Measurements from ENCODE around the gene AMD1. TPM values are rescaled to one million over a fixed set of nuclear protein-coding genes. Genes with fewer than 3 reads are reported as not detected.
A peak's percentile ranks its signal among the peaks of the same experiment; 100 is the strongest.

The AMD1 gene
- total RNA-seq (2014; rRNA removed; shearing (Covaris generic)) (64.2 and 74.3 TPM in 2 replicates), total RNA-seq (2022) (76.9 and 90.0 TPM in 2 replicates), Bru-seq, nascent RNA (percentile 97 among the genes with signal in this experiment), BruChase-seq, experiment 1, labeled RNA remaining after a 6-hour chase (percentile 94 among the genes with signal in this experiment), BruChase-seq, experiment 2, labeled RNA remaining after a 2-hour chase (percentile 98 among the genes with signal in this experiment)
- long read RNA-seq, transcript AMD1-202 (8 exons, 1,605 nt): minor isoform, 6 of 147 reads
- long read RNA-seq, transcript AMD1-204 (9 exons, 3,438 nt): major isoform, 122 of 147 reads
- long read RNA-seq, partial matches to known transcripts: 2 of 147 reads
- long read RNA-seq, other reads (novel, unspliced or antisense): 16 of 147 reads

DNA sequence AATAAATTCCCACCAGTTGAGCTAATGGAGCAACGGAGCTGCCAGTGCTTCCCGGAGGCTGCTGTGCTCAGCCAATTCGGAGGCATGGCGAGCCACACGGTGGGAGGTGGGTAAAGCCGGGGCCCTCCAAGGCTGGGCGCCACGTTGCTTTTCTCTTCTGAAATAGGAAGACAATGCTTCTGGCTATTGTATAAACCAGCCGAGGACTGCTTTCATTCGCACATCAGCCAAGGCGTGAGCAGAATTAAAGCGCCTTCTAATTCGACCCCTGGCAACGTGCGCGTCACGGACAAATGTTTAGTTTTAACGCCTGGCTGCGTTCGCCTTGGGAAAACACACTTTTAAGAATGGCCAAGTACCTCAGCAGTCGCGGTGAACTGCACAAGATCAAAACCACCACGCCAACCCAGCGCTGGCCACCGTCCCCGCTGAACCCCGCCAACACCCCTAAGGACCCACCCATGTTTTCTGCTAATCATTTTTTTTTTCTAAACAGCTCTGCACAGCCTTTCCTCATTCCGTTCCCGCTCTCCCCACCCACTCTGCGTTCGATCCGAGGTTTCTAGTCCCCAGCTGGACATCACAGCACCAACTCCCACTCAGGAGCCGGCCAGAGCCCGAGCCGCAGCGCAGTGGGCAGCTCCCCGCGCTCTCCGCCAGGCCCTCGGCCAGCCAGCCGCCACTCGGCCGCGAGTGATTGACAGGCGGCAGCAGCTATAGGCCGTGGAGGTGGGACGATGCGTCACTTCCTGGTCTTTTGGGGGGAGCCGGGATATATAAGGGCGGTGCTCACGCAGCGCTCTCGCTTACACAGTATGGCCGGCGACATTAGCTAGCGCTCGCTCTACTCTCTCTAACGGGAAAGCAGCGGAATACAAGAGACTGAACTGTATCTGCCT lies at the start of gene AMD1:
Gene AMD1, plus strand, starts transcription at position 805 of the 899 bp plus-strand sequence. CDS start 321 bp downstream, outside the sequence.
- TF ChIP-seq, protein P1, sequence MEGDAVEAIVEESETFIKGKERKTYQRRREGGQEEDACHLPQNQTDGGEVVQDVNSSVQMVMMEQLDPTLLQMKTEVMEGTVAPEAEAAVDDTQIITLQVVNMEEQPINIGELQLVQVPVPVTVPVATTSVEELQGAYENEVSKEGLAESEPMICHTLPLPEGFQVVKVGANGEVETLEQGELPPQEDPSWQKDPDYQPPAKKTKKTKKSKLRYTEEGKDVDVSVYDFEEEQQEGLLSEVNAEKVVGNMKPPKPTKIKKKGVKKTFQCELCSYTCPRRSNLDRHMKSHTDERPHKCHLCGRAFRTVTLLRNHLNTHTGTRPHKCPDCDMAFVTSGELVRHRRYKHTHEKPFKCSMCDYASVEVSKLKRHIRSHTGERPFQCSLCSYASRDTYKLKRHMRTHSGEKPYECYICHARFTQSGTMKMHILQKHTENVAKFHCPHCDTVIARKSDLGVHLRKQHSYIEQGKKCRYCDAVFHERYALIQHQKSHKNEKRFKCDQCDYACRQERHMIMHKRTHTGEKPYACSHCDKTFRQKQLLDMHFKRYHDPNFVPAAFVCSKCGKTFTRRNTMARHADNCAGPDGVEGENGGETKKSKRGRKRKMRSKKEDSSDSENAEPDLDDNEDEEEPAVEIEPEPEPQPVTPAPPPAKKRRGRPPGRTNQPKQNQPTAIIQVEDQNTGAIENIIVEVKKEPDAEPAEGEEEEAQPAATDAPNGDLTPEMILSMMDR (conservative IDR thresholded peaks at IDR 0.05; ENCODE audit: low read length): no peak
- TF ChIP-seq EZH2phosphoT487 (IDR thresholded peaks at IDR 0.05; ENCODE audit: borderline replicate concordance, low read depth, low read length): no peak
- TSS peak; percentile 83 for BruUV-seq (replicated peaks)
- intact Hi-C loops (cut with micrococcal nuclease; ENCODE audit: unreplicated experiment): loop anchor here (1.0 to 10.0 kb wide), 4 partner anchors 59 to 689 kb away; partner anchors contain the start of genes CDC40, CDK19, GTF3C6 and REV3L

DNA sequence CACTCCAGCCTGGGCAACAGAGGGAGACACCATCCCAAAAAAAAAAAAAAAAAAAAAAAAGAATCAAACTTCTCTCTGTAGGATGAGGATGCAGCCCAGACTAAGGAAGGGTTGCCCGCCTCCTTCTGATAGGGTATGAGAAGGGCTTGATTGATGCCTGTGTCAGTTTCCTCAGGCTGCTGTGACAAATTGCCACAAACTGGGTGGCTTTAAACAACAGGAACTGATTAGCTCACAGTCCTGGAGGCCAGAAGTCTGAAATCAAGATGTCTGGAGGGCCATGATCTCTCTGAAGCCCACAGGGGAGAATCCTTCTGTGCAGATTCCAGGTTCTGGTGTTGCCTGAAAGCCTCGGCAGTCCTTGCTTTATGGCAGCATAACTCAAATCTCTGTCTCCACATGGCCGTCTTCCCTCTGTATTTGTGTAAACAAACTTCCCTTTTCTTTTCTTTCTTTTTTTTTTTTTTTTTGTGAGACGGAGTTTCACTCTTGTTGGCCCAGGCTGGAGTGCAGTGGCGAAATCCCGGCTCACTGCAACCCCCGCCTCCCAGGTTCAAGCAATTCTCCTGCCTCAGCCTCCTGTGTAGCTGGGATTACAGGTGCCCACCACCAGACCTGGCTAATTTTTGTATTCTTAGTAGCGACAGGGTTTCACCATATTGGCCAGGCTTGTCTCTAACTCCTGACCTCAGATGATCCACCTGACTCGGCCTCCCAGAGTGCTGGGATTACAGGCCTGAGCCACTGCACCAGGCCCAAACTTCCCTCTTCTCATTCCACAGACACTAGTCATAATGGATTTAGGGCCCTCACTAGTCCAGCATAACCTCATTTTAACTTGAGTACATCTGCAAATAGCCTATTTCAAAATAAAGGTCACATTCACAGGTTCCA lies 48.1 kb upstream of the AMD1 start:
- POLR2A ChIA-PET: interaction anchor here (0.6 to 2.3 kb wide), 4 partner anchors 11 to 997 kb away, joined by 3 to 9 read pairs (median 4); partner anchors contain the start of gene CDK19
- Histone ChIP-seq H3K9me2 (ENCODE audit: insufficient read depth, low read length) (no peaks in the 10 kb centered on the region), H2AFZ (ENCODE audit: low read length) (no peak overlapping the region), H3K4me3 (ENCODE audit: low read depth, low read length, poor library complexity, severe bottlenecking) (no peak overlapping the region), H3K4me1 (ENCODE audit: insufficient read depth, low read length, poor library complexity, severe bottlenecking) (no peaks in the 10 kb centered on the region), H4K20me1 (ENCODE audit: insufficient read depth, low read length) (no peaks in the 10 kb centered on the region), H3K4me2 (ENCODE audit: low read length) (no peak overlapping the region), H3K79me2 (ENCODE audit: insufficient read depth, low read depth, low read length) (no peaks in the 10 kb centered on the region), H3K36me3 (ENCODE audit: insufficient read depth, low read length) (no peaks in the 10 kb centered on the region), H3K9me3 (ENCODE audit: low read length) (no peaks in the 10 kb centered on the region), H3K27ac (ENCODE audit: low read depth, low read length, poor library complexity, severe bottlenecking) (no peak overlapping the region)
- CTCF ChIA-PET (ENCODE audit: unreplicated experiment): no interaction called here
- no TSS peak for BruUV-seq (replicated peaks)
- intact Hi-C loops (cut with micrococcal nuclease; ENCODE audit: unreplicated experiment): no loop called here
- no peak for DNase-seq (ENCODE audit: low spot score)
- no peak for TF ChIP-seq EZH2phosphoT487 (IDR thresholded peaks at IDR 0.05; ENCODE audit: borderline replicate concordance, low read depth, low read length)

More for the DNA sequence above, at the start of gene AMD1:
- no peaks in the 10 kb centered on the region for H3K9me3 ChIP-seq (ENCODE audit: low read length)
- ChIA-PET POLR2A (interaction anchor here (0.5 to 3.7 kb wide), 30 partner anchors 8 to 848 kb away, joined by 3 to 69 read pairs (median 4); partner anchors contain the start of genes CDK19, GTF3C6 and RPF2), CTCF (ENCODE audit: unreplicated experiment) (no interaction called here)
- H3K79me2 ChIP-seq (ENCODE audit: insufficient read depth, low read depth, low read length): peaks cover 54% of the 10 kb centered on the region
- H3K4me2 ChIP-seq (ENCODE audit: low read length): peak within 1 kb of the TSS; percentile 91
- peak within 1 kb of the TSS; percentile 73 for H3K27ac ChIP-seq (ENCODE audit: low read depth, low read length, poor library complexity, severe bottlenecking)
- peaks cover 23% of the 10 kb centered on the region for H3K4me1 ChIP-seq (ENCODE audit: insufficient read depth, low read length, poor library complexity, severe bottlenecking)
- peak within 1 kb of the TSS; percentile 94 for H3K4me3 ChIP-seq (ENCODE audit: low read depth, low read length, poor library complexity, severe bottlenecking)
- peak within 1 kb of the TSS; percentile 92 for H2AFZ ChIP-seq (ENCODE audit: low read length)
- peak; percentile 98 for DNase-seq (ENCODE audit: low spot score)
- no peaks in the 10 kb centered on the region for H3K9me2 ChIP-seq (ENCODE audit: insufficient read depth, low read length)
- peaks cover 35% of the 10 kb centered on the region for H4K20me1 ChIP-seq (ENCODE audit: insufficient read depth, low read length)
- H3K36me3 ChIP-seq (ENCODE audit: insufficient read depth, low read length): peaks cover 29% of the 10 kb centered on the region

All from OCI-LY7 (cell line).